Colonic mucosa (tissue), 4 donors: ENCODE measurements around the gene ATRX. TPM values are rescaled to one million over a fixed set of nuclear protein-coding genes. Genes with fewer than 3 reads are reported as not detected.
"Not testable (repeated sequence)": the region's sequence is repeated elsewhere in the genome, so short reads cannot be mapped to it uniquely, and the experiment has no call there.

Source experiments
- DNase-seq: peaks from one replicate; pipeline ENCODE4 v3.0.0-alpha.2; 2020
- H3K27ac ChIP-seq: fragments of 200-600 bp; one replicate; pipeline ENCODE4 v1.8.0; 2021
- H3K27me3 ChIP-seq: fragments of 200-600 bp; one replicate; pipeline ENCODE4 v1.8.0; 2021
- H3K36me3 ChIP-seq: fragments of 200-600 bp; one replicate; pipeline ENCODE4 v1.8.0; 2021
- H3K4me1 ChIP-seq: fragments of 200-600 bp; one replicate; pipeline ENCODE4 v1.8.0; 2021; ENCODE audit warnings: mild to moderate bottlenecking
- H3K4me3 ChIP-seq: fragments of 200-600 bp; one replicate; pipeline ENCODE4 v1.8.0; 2021
- H3K9ac ChIP-seq, 2 donors: one replicate each; pipeline ENCODE4 v1.7.0; 2013; ENCODE audit warnings: control low read depth in 2 of 2, low read depth in 2 of 2, low read length in 2 of 2
- H3K9me3 ChIP-seq: fragments of 200-600 bp; one replicate; pipeline ENCODE4 v1.8.0; 2021
- CTCF ChIP-seq: fragments of 200-600 bp; IDR thresholded peaks from one replicate; pipeline ENCODE4 v1.8.0; 2022; ENCODE audit warnings: antibody characterized with exemption, mild to moderate bottlenecking
- intact Hi-C: fragments of 100-400 bp; cut with DNase I; formaldehyde crosslinking; loops from one replicate; pipeline ENCODE4 v1.14.1; 2022
- total RNA-seq, 2 donors: library from RNA; stranded (reverse); fragmentation: NEBNext Ultra II Directional in 1 of 2; extraction: Animal tissue kit (Norgen Biotek cat#: 25700) in 1 of 2; gene quantifications; one replicate each; pipeline ENCODE4 v1.2.1, GENCODE V29; 2021
- donor health status: healthy.
- donor health status: DM: no; HTN: no; CAD: no.
- donor health status: DM: no; HTN: no; CAD: no.

Gene ATRX
- total RNA-seq, 2 donors from 2014 or later = 44.2 to 57.0 TPM

- no peaks in the 10 kb centered on the region for H3K4me1 ChIP-seq
- no peak overlapping the region for H3K4me3 ChIP-seq
- no peaks in the 10 kb centered on the region for H3K36me3 ChIP-seq
- TF ChIP-seq CTCF = no peak
- no peaks in the 10 kb centered on the region for H3K27me3 ChIP-seq
- H3K9me3 ChIP-seq = no peaks in the 10 kb centered on the region
- no peak for DNase-seq
- intact Hi-C loops = no loop called here
- H3K9ac ChIP-seq = no peak overlapping the region
- no peak overlapping the region for H3K27ac ChIP-seq
These were observed 91.5 kb downstream of the ATRX start for GRCh38 chrX:77694491-77694890.

- no peaks in the 10 kb centered on the region for H3K36me3 ChIP-seq
- TF ChIP-seq CTCF = no peak
- no peaks in the 10 kb centered on the region for H3K9me3 ChIP-seq
- no peak overlapping the region for H3K27ac ChIP-seq
- no peak overlapping the region for H3K9ac ChIP-seq
- DNase-seq = no peak
- no peaks in the 10 kb centered on the region for H3K4me1 ChIP-seq
- intact Hi-C loops = no loop called here
- H3K27me3 ChIP-seq = no peaks in the 10 kb centered on the region
- no peak overlapping the region for H3K4me3 ChIP-seq
These were observed 92.4 kb downstream of the ATRX start for GRCh38 chrX:77693594-77693993.

- Histone ChIP-seq H3K27ac (no peak overlapping the region), H3K9ac (no peak overlapping the region), H3K4me3 (no peak overlapping the region), H3K9me3 (no peaks in the 10 kb centered on the region), H3K4me1 (no peaks in the 10 kb centered on the region), H3K36me3 (no peaks in the 10 kb centered on the region), H3K27me3 (no peaks in the 10 kb centered on the region)
- no peak for DNase-seq
- intact Hi-C loops = no loop called here
- no peak for TF ChIP-seq CTCF
These were observed 94.1 kb downstream of the ATRX start for GRCh38 chrX:77691916-77692315.

- H3K27me3 ChIP-seq = no peaks in the 10 kb centered on the region
- no peaks in the 10 kb centered on the region for H3K36me3 ChIP-seq
- no peak overlapping the region for H3K27ac ChIP-seq
- no peak overlapping the region for H3K4me3 ChIP-seq
- H3K4me1 ChIP-seq = no peaks in the 10 kb centered on the region
- intact Hi-C loops = no loop called here
- no peak overlapping the region for H3K9ac ChIP-seq
- no peak for DNase-seq
- H3K9me3 ChIP-seq = no peaks in the 10 kb centered on the region
- TF ChIP-seq CTCF = no peak
These were observed 96.6 kb downstream of the ATRX start for GRCh38 chrX:77689376-77689775.

- intact Hi-C loops, H3K4me3 ChIP-seq, H3K36me3 ChIP-seq, H3K9me3 ChIP-seq, H3K4me1 ChIP-seq, H3K27ac ChIP-seq, H3K9ac ChIP-seq, DNase-seq, H3K27me3 ChIP-seq: not testable (repeated sequence)
These were observed 100.3 kb downstream of the ATRX start for GRCh38 chrX:77685683-77686082.

- Histone ChIP-seq H3K27me3 (no peaks in the 10 kb centered on the region), H3K9ac (no peak overlapping the region), H3K4me3 (no peak overlapping the region), H3K36me3 (no peaks in the 10 kb centered on the region), H3K4me1 (no peaks in the 10 kb centered on the region), H3K9me3 (no peaks in the 10 kb centered on the region), H3K27ac (no peak overlapping the region)
- no peak for DNase-seq
- TF ChIP-seq CTCF = no peak
- intact Hi-C loops = no loop called here
These were observed 106.9 kb downstream of the ATRX start for GRCh38 chrX:77679144-77679543.
